Neuronal stem cell (in vitro differentiated cells): ENCODE data around the gene KRT38.

ENCODE experiments used
- DNase-seq: peaks from one replicate; pipeline ENCODE4 v3.0.0-alpha.2; 2013; ENCODE audit warnings: low spot score
- H2AFZ ChIP-seq: one replicate; pipeline ENCODE4 v1.6.1; 2013; ENCODE audit warnings: mild to moderate bottlenecking, low read length, inconsistent platforms
- H2AK5ac ChIP-seq: 2 replicates; pipeline ENCODE4 v1.6.1; 2013; ENCODE audit warnings: low read depth, mild to moderate bottlenecking, inconsistent platforms, low read length, moderate library complexity, mixed read lengths
- H2BK120ac ChIP-seq: 2 replicates; pipeline ENCODE4 v1.6.1; 2013; ENCODE audit warnings: low read depth, mild to moderate bottlenecking, inconsistent platforms, low read length, moderate library complexity, mixed read lengths
- H2BK12ac ChIP-seq: one replicate; pipeline ENCODE4 v1.6.1; 2013; ENCODE audit warnings: low read length, inconsistent platforms
- H2BK15ac ChIP-seq: 2 replicates; pipeline ENCODE4 v1.6.1; 2013; ENCODE audit warnings: mild to moderate bottlenecking, low read length, inconsistent platforms, mixed read lengths
- H2BK5ac ChIP-seq: one replicate; pipeline ENCODE4 v1.6.1; 2013; ENCODE audit warnings: inconsistent platforms, mild to moderate bottlenecking, low read length, moderate library complexity
- H3K14ac ChIP-seq: one replicate; pipeline ENCODE4 v1.6.1; 2013; ENCODE audit warnings: low read length, inconsistent platforms
- H3K18ac ChIP-seq: 2 replicates; pipeline ENCODE4 v1.6.1; 2013; ENCODE audit warnings: low read length, inconsistent platforms
- H3K23ac ChIP-seq: 2 replicates; pipeline ENCODE4 v1.6.1; 2013; ENCODE audit warnings: low read depth, mild to moderate bottlenecking, mixed read lengths, low read length, inconsistent platforms; ENCODE audit not compliant: poor library complexity
- H3K27ac ChIP-seq: replicated peaks from 3 replicates; pipeline ENCODE4 v1.5.1; 2013; ENCODE audit warnings: low read length, inconsistent platforms
- H3K27me3 ChIP-seq, 3 experiments: 2 replicates each; pipeline ENCODE4 v1.6.1; 2013; ENCODE audit warnings: low read length in 3 of 3, mild to moderate bottlenecking in 2 of 3, inconsistent platforms in 1 of 3, low read depth in 1 of 3, mixed read lengths in 1 of 3, moderate library complexity in 1 of 3; ENCODE audit not compliant: control insufficient read depth in 3 of 3, insufficient read depth in 3 of 3
- H3K36me3 ChIP-seq, 2 donors: replicated peaks in 1 of 2; 2 replicates each; pipeline ENCODE4 v1.6.1; 2013; ENCODE audit warnings: low read length in 2 of 2; ENCODE audit not compliant: control insufficient read depth in 2 of 2, insufficient read depth in 2 of 2
- H3K4ac ChIP-seq: 2 replicates; pipeline ENCODE4 v1.6.1; 2013; ENCODE audit warnings: inconsistent platforms, mild to moderate bottlenecking, low read length, moderate library complexity
- H3K4me1 ChIP-seq, 2 donors: 1 replicate in 1 of 2; 2 replicates in 1 of 2; pipeline ENCODE4 v1.6.1; 2013; ENCODE audit warnings: low read length in 2 of 2, low read depth in 1 of 2; ENCODE audit not compliant: control insufficient read depth in 2 of 2, insufficient read depth in 1 of 2
- H3K4me2 ChIP-seq: one replicate; pipeline ENCODE4 v1.6.1; 2013; ENCODE audit warnings: mild to moderate bottlenecking, low read length, inconsistent platforms; ENCODE audit not compliant: insufficient read depth, poor library complexity, severe bottlenecking
- H3K4me3 ChIP-seq, 2 donors: 2 replicates each; pipeline ENCODE4 v1.5.1; 2013; ENCODE audit warnings: low read length in 2 of 2, mild to moderate bottlenecking in 2 of 2, inconsistent platforms in 1 of 2, moderate library complexity in 1 of 2
- H3K79me1 ChIP-seq: one replicate; pipeline ENCODE4 v1.6.1; 2013; ENCODE audit warnings: low read depth, mild to moderate bottlenecking, inconsistent platforms, low read length, moderate library complexity
- H3K9ac ChIP-seq: one replicate; pipeline ENCODE4 v1.6.1; 2013; ENCODE audit warnings: mild to moderate bottlenecking, low read depth, low read length, inconsistent platforms; ENCODE audit not compliant: poor library complexity
- H3K9me3 ChIP-seq, 2 donors: replicated peaks in 1 of 2; 2 replicates each; pipeline versions ENCODE3 to v1.6.1; 2013; ENCODE audit warnings: low read length in 2 of 2, mild to moderate bottlenecking in 2 of 2, inconsistent platforms in 1 of 2, low read depth in 1 of 2, mixed read lengths in 1 of 2, moderate library complexity in 1 of 2; ENCODE audit not compliant: control insufficient read depth in 2 of 2, insufficient read depth in 1 of 2
- H4K8ac ChIP-seq: one replicate; pipeline ENCODE4 v1.6.1; 2013; ENCODE audit warnings: low read depth, mild to moderate bottlenecking, inconsistent platforms, low read length, moderate library complexity
- H4K91ac ChIP-seq: one replicate; pipeline ENCODE4 v1.6.1; 2013; ENCODE audit warnings: low read length, low read depth, mild to moderate bottlenecking, inconsistent platforms; ENCODE audit not compliant: poor library complexity
- WGBS, 2 donors: extraction: QIAGEN DNeasy Blood & Tissue Kit; methylation state at CpG; one replicate each; pipeline ENCODE4 v1.1.7; 2013; ENCODE audit warnings: missing lambda C conversion rate in 2 of 2, mixed read lengths in 1 of 2; ENCODE audit not compliant: insufficient read length in 2 of 2, insufficient replicate concordance in 1 of 2; ENCODE audit errors: extremely low coverage in 2 of 2; 5-methylcytosine and 5-hydroxymethylcytosine counted together

KRT38 gene

DNA sequence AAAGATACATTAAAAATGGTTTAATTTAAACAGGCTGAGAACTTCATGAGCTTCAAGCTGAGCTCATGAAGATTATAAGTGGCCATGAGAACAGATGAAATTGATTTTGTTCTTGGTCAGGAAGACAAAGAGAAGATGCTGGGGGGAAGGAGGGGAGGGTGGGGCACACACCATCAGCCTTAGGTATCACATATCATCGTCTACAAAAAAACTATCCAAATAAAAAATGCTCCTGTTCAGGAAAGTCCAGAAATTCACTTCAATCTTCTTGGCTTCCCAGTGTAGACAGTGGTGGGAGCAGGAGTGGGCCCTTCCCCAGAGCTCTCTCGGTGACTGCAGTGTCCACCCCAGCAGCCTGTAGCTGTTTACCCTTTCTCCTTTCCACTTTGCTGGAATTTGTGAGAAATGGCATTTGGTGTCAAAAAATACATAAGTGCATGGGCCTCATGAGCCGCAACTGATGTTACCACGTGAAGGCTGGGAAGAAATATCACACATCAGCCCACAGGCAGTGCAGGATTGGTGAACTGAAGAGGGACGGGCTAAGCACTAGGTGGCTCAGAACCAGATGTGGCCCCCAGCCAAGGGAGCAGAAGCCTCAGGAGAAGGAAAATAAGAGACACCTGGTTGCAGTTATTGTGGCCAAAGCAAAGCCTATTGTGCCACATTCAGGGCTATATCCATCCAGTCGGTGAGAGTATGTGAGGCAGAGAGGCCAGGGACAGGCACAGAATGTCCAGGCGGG, 22.5 kb downstream of the KRT38 start:
- no peak overlapping the region for H3K4me2 ChIP-seq
- H3K36me3 ChIP-seq = no peaks in the 10 kb centered on the region
- no peak overlapping the region for H2BK15ac ChIP-seq
- H2BK12ac ChIP-seq = no peak overlapping the region
- no peak overlapping the region for H2AK5ac ChIP-seq
- H3K4ac ChIP-seq = no peak overlapping the region
- H3K27me3 ChIP-seq = peaks cover 0 to 5% (median 0%) of the 10 kb centered on the region in 3 experiments
- peak overlapping the region; percentile 74 for H4K8ac ChIP-seq
- no CpG with 5 or more reads among the region's 7 CpGs for WGBS, 2 donors
- no peak overlapping the region for H3K14ac ChIP-seq
- no peak overlapping the region for H2BK120ac ChIP-seq
- H3K4me3 ChIP-seq = no peak overlapping the region
- H2BK5ac ChIP-seq = no peak overlapping the region
- DNase-seq = no peak
- H3K9ac ChIP-seq = no peak overlapping the region
- no peaks in the 10 kb centered on the region for H3K9me3 ChIP-seq
- peaks cover 0 to 3% of the 10 kb centered on the region in 2 donors for H3K4me1 ChIP-seq
- no peak overlapping the region for H3K23ac ChIP-seq
- no peak overlapping the region for H4K91ac ChIP-seq
- no peak overlapping the region for H3K18ac ChIP-seq
- H2AFZ ChIP-seq = no peak overlapping the region
- H3K27ac ChIP-seq = no peak overlapping the region
- no peaks in the 10 kb centered on the region for H3K79me1 ChIP-seq

DNA sequence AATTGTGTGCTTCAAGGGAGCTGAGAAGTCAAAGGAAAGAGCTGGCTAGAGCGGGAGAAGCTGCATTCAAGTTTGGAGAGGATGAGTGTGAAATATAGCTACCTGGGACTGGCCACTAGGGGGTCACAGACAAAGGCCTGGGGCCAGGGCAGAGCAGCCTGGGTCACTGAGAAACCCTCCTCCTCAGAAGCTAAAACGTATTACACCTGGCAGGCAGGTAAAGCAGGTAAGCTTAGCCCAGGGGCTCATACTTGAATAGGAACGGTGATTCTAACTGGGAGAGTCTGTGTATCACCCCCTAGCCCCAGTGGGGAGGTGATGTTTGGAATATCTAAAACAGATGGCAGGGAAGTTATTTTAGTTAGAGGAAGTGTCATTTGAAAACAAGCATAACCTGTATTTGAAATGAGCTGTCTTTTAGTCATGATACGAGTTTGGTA, 23.2 kb downstream of the KRT38 start:
- no CpG with 5 or more reads among the region's 4 CpGs for WGBS, 2 donors
- H3K27ac ChIP-seq = no peak overlapping the region
- no peak overlapping the region for H3K14ac ChIP-seq

DNA sequence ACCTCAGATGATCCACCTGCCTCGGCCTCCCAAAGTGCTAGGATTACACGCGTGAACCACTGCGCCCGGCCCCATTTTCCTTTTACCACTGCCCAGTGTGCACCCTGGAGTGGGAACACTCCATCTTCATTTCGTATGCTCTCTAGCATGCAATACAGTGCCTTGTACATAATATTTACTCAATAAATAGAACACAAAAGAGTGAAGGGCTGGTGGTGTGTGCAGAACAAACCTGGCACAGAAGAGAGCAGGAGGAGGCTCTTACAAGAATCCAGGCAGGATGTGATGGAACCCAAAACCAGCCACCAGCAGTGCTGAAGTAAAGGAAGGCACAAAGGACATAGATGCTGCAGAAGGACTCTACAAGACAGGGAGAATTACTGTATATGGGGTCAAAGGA, 23.7 kb downstream of the KRT38 start:
- no peak overlapping the region for H2BK120ac ChIP-seq
- H3K36me3 ChIP-seq = no peaks in the 10 kb centered on the region
- no peak overlapping the region for H3K27ac ChIP-seq
- H3K4me3 ChIP-seq = no peak overlapping the region
- H4K91ac ChIP-seq = no peak overlapping the region
- DNase-seq = no peak
- H3K4ac ChIP-seq = no peak overlapping the region
- WGBS, 2 donors = no CpG with 5 or more reads among the region's 6 CpGs
- H3K27me3 ChIP-seq = peaks cover 0 to 5% (median 0%) of the 10 kb centered on the region in 3 experiments
- no peak overlapping the region for H3K14ac ChIP-seq
- no peak overlapping the region for H2BK12ac ChIP-seq
- no peak overlapping the region for H4K8ac ChIP-seq
- no peak overlapping the region for H3K23ac ChIP-seq
- no peaks in the 10 kb centered on the region for H3K9me3 ChIP-seq
- H3K18ac ChIP-seq = no peak overlapping the region
- no peak overlapping the region for H3K9ac ChIP-seq
- H2BK5ac ChIP-seq = no peak overlapping the region
- H2BK15ac ChIP-seq = no peak overlapping the region
- H3K4me2 ChIP-seq = no peak overlapping the region
- H3K79me1 ChIP-seq = no peaks in the 10 kb centered on the region
- no peak overlapping the region for H2AFZ ChIP-seq
- H3K4me1 ChIP-seq = peaks cover 0 to 3% of the 10 kb centered on the region in 2 donors
- no peak overlapping the region for H2AK5ac ChIP-seq

More for the DNA sequence above, 23.2 kb downstream of the KRT38 start:
- Histone ChIP-seq H3K4me1 (peaks cover 0 to 3% of the 10 kb centered on the region in 2 donors), H3K4me2 (no peak overlapping the region), H3K27me3 (peaks cover 0 to 5% (median 0%) of the 10 kb centered on the region in 3 experiments), H2BK12ac (no peak overlapping the region), H2BK5ac (no peak overlapping the region), H2BK15ac (no peak overlapping the region), H4K8ac (no peak overlapping the region), H3K4ac (no peak overlapping the region), H3K9ac (peak overlapping the region; percentile 9), H2AK5ac (no peak overlapping the region), H3K79me1 (no peaks in the 10 kb centered on the region), H3K4me3 (no peak overlapping the region), H3K18ac (no peak overlapping the region), H4K91ac (no peak overlapping the region), H3K9me3 (no peaks in the 10 kb centered on the region), H3K23ac (no peak overlapping the region), H2AFZ (no peak overlapping the region), H2BK120ac (no peak overlapping the region), H3K36me3 (no peaks in the 10 kb centered on the region)
- no peak for DNase-seq

DNA sequence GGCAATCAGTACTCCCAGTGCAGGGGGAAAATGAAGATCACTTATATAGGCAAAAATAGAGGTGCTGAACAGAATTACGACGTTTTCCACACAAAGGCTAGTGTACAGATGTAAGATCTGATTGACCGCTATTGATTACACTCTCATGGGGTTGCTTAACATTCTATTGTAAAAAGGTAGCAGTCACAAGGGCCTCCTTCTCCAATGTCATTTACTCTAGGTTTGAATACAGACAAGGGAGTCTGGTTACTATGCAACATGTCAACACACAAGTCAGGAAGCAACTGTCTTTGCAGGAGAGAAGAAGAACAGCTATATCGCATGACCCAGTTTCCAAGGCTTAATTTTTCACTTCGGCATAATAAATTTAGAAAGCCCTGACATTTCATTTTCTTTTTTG, 24.3 kb downstream of the KRT38 start:
- no peak overlapping the region for H3K4ac ChIP-seq
- H3K27ac ChIP-seq = no peak overlapping the region
- H2BK120ac ChIP-seq = no peak overlapping the region
- no peak for DNase-seq
- no peak overlapping the region for H2AK5ac ChIP-seq
- no peaks in the 10 kb centered on the region for H3K36me3 ChIP-seq
- no peak overlapping the region for H3K4me3 ChIP-seq
- no peaks in the 10 kb centered on the region for H3K9me3 ChIP-seq
- no peak overlapping the region for H3K14ac ChIP-seq
- no peaks in the 10 kb centered on the region for H3K79me1 ChIP-seq
- no peak overlapping the region for H4K91ac ChIP-seq
- no CpG with 5 or more reads among the region's 5 CpGs for WGBS, 2 donors
- H2BK12ac ChIP-seq = no peak overlapping the region
- no peak overlapping the region for H3K18ac ChIP-seq
- no peak overlapping the region for H2AFZ ChIP-seq
- H3K4me2 ChIP-seq = no peak overlapping the region
- H4K8ac ChIP-seq = no peak overlapping the region
- no peak overlapping the region for H3K9ac ChIP-seq
- peaks cover 0 to 3% of the 10 kb centered on the region in 2 donors for H3K4me1 ChIP-seq
- no peak overlapping the region for H2BK15ac ChIP-seq
- H2BK5ac ChIP-seq = no peak overlapping the region
- no peak overlapping the region for H3K23ac ChIP-seq
- H3K27me3 ChIP-seq = peaks cover 0 to 5% (median 0%) of the 10 kb centered on the region in 3 experiments
